AG09309 (cell line): ENCODE measurements around the gene CA6.
"Not testable (repeated sequence)": the region's sequence is repeated elsewhere in the genome, so short reads cannot be mapped to it uniquely, and the experiment has no call there.

ENCODE experiments used
- DNase-seq: peaks from one replicate; pipeline ENCODE4 v3.0.0-alpha.2; 2010; ENCODE audit warnings: low read depth
- H3K4me3 ChIP-seq: 2 replicates; pipeline ENCODE4 v1.5.1; 2011; ENCODE audit warnings: mild to moderate bottlenecking, low read depth, low read length, moderate library complexity; ENCODE audit not compliant: control insufficient read depth
- CTCF ChIP-seq: IDR thresholded peaks from 2 replicates; pipeline ENCODE4 v1.5.1; 2011; ENCODE audit warnings: mild to moderate bottlenecking, low read depth, low read length, inconsistent platforms; ENCODE audit not compliant: insufficient read depth, control insufficient read depth; ENCODE audit errors: missing control alignments

CA6 gene

GRCh38 chr1:8962812-8963530 lies 17.3 kb downstream of the CA6 start:
- TF ChIP-seq CTCF: peak; percentile 47
- H3K4me3 ChIP-seq: no peak overlapping the region
- no peak for DNase-seq

GRCh38 chr1:8963963-8964362 lies 18.3 kb downstream of the CA6 start:
- DNase-seq: no peak
- no peak for TF ChIP-seq CTCF
- H3K4me3 ChIP-seq: no peak overlapping the region

GRCh38 chr1:8965121-8965820 lies 19.6 kb downstream of the CA6 start:
- H3K4me3 ChIP-seq: no peak overlapping the region
- TF ChIP-seq CTCF: no peak
- DNase-seq: no peak

- no peak overlapping the region for H3K4me3 ChIP-seq
- no peak for TF ChIP-seq CTCF
- no peak for DNase-seq
Measured at GRCh38 chr1:8966606-8967005, 20.9 kb downstream of the CA6 start.

- not testable (repeated sequence) for H3K4me3 ChIP-seq, DNase-seq
Measured at GRCh38 chr1:8968902-8969301, 23.2 kb downstream of the CA6 start.

GRCh38 chr1:8969937-8970336 lies 24.3 kb downstream of the CA6 start:
- no peak for DNase-seq
- no peak overlapping the region for H3K4me3 ChIP-seq
- no peak for TF ChIP-seq CTCF

GRCh38 chr1:8970870-8971337 lies 25.2 kb downstream of the CA6 start:
- no peak for TF ChIP-seq CTCF
- no peak for DNase-seq
- no peak overlapping the region for H3K4me3 ChIP-seq
